Panc1 (cell line): ENCODE measurements around the gene CDC25B. TPM values are rescaled to one million over a fixed set of nuclear protein-coding genes. Genes with fewer than 3 reads are reported as not detected.
A peak's percentile ranks its signal among the peaks of the same experiment; 100 is the strongest.

Source experiments
- ATAC-seq: fragments of 200-7000 bp; cut with Tn5 transposase; 2 replicates; pipeline ENCODE4 v1.9.1; 2020; ENCODE audit warnings: mild to moderate bottlenecking, moderate library complexity
- BruUV-seq: library from RNA; stranded (reverse); fragments of 400-500 nt; replicated peaks from 2 replicates; lab custom pipeline; 2021; lab: Mats Ljungman, UMichigan
- CTCF ChIA-PET: fragments of 300-600 bp; sonication (Branson Sonifier 250); formaldehyde crosslinking; loops from one replicate; lab custom pipeline; 2022; ENCODE audit warnings: antibody characterized with exemption; lab: Charles Lee
- POLR2A ChIA-PET: fragments of 300-600 bp; sonication (Branson Sonifier 250); formaldehyde crosslinking; loops from one replicate; lab custom pipeline; 2022; ENCODE audit warnings: antibody characterized with exemption; lab: Charles Lee
- DNase-seq: peaks from one replicate; pipeline ENCODE4 v3.0.0-alpha.2; 2010; ENCODE audit warnings: low read depth, low spot score
- H3K27ac ChIP-seq: 2 replicates; pipeline ENCODE4 v1.5.1; 2011; ENCODE audit warnings: mild to moderate bottlenecking, low read length, inconsistent platforms
- H3K27me3 ChIP-seq: fragments of 200-500 bp; sonication (Bioruptor generic); 2 replicates; pipeline ENCODE4 v1.6.0; 2014; ENCODE audit warnings: low read length, inconsistent platforms; ENCODE audit not compliant: control insufficient read depth, insufficient read depth
- H3K36me3 ChIP-seq: fragments of 200-500 bp; sonication (Bioruptor generic); 2 replicates; pipeline ENCODE4 v1.5.1; 2014; ENCODE audit warnings: inconsistent platforms, mild to moderate bottlenecking, low read length, moderate library complexity; ENCODE audit not compliant: control insufficient read depth, insufficient read depth
- H3K4me1 ChIP-seq: 2 replicates; pipeline ENCODE4 v1.5.1; 2011; ENCODE audit warnings: inconsistent platforms, mild to moderate bottlenecking, low read length, moderate library complexity; ENCODE audit not compliant: control insufficient read depth, insufficient read depth
- H3K4me3 ChIP-seq, 2 experiments: 2 replicates each; pipeline ENCODE4 v1.5.1; 2011 to 2012; ENCODE audit warnings: low read depth in 2 of 2, low read length in 2 of 2, mild to moderate bottlenecking in 2 of 2, inconsistent platforms in 1 of 2, moderate library complexity in 1 of 2
- H3K9me3 ChIP-seq: fragments of 200-500 bp; sonication (Bioruptor generic); 2 replicates; pipeline ENCODE4 v1.5.1; 2014; ENCODE audit warnings: low read depth, mild to moderate bottlenecking, inconsistent platforms, low read length, moderate library complexity; ENCODE audit not compliant: control insufficient read depth, insufficient read depth
- CTCF ChIP-seq: fragments of 450-650 bp; IDR thresholded peaks from 2 replicates; pipeline ENCODE4 v1.5.1; 2017; ENCODE audit warnings: mild to moderate bottlenecking
- POLR2AphosphoS5 ChIP-seq: IDR thresholded peaks from 2 replicates; pipeline ENCODE4 v1.6.1; 2012; ENCODE audit warnings: mild to moderate bottlenecking, low read depth, low read length, moderate library complexity
- REST ChIP-seq, 2 experiments: IDR thresholded peaks; 2 replicates each; pipeline ENCODE4 v1.6.1; 2011 to 2012; ENCODE audit warnings: low read depth in 2 of 2, control low read depth in 1 of 2, low read length in 1 of 2, mild to moderate bottlenecking in 1 of 2, moderate library complexity in 1 of 2; ENCODE audit not compliant: insufficient read depth in 1 of 2
- SIN3A ChIP-seq: IDR thresholded peaks from 2 replicates; pipeline ENCODE4 v1.6.1; 2012; ENCODE audit warnings: low read depth, mild to moderate bottlenecking, low read length, moderate library complexity, borderline replicate concordance; ENCODE audit not compliant: insufficient read depth
- TCF7L2 ChIP-seq: IDR thresholded peaks from 2 replicates; pipeline ENCODE4 v1.6.1; 2011; ENCODE audit warnings: mild to moderate bottlenecking, low read depth, low read length, inconsistent platforms
- in situ Hi-C: cut with HindIII; loops from 2 replicates; pipeline ENCODE4 v1.10.0; 2016; ENCODE audit warnings: low sequenced_read_pairs, low pct_unique_long_range_greater_than_20kb
- intact Hi-C: fragments of 100-400 bp; cut with micrococcal nuclease; formaldehyde crosslinking; loops from one replicate; pipeline ENCODE4 v1.10.0; 2022; ENCODE audit not compliant: unreplicated experiment
- total RNA-seq: library from RNA; stranded (reverse); gene quantifications from one replicate; pipeline ENCODE4 v1.2.1, GENCODE V29; 2021; ENCODE audit not compliant: unreplicated experiment

The CDC25B gene
- total RNA-seq, 1 experiment from 2014 or later = 170 TPM

GRCh38 chr20:3811467-3812258, 15.6 kb downstream of the CDC25B start:
- H3K4me3 ChIP-seq = peak overlapping the region; percentile 40 to 60
- in situ Hi-C loops = no loop called here
- peak overlapping the region; percentile 86 for H3K27ac ChIP-seq
- peak; percentile 85 for TF ChIP-seq TCF7L2
- no peak for TF ChIP-seq CTCF
- TF ChIP-seq REST (IDR thresholded peaks at IDR 0.05; ENCODE audit: insufficient read depth in 1 of 2, low read depth in 2 of 2, low read length in 1 of 2) = peak in 1 of 2 experiments; percentile 48; a peak in 1 of 4 replicates
- peak; percentile 94 for TF ChIP-seq POLR2AphosphoS5
- peak; percentile 67; the same call in 1 of the 2 replicates for TF ChIP-seq SIN3A
- peak; percentile 76 for ATAC-seq
- peaks cover 57% of the 10 kb centered on the region for H3K4me1 ChIP-seq
- intact Hi-C loops = no loop called here
- no peaks in the 10 kb centered on the region for H3K9me3 ChIP-seq
- DNase-seq = peak; percentile 92
- no peaks in the 10 kb centered on the region for H3K27me3 ChIP-seq
- no TSS peak for BruUV-seq
- H3K36me3 ChIP-seq = no peaks in the 10 kb centered on the region
- POLR2A ChIA-PET = interaction anchor here (0.6 kb wide), 1 partner anchor 312 kb away, joined by 3 read pairs; no protein-coding TSS in a partner anchor
- CTCF ChIA-PET = interaction anchor here (0.6 kb wide), 1 partner anchor 1801 kb away, joined by 3 read pairs; no protein-coding TSS in a partner anchor

- no TSS peak for BruUV-seq
These were observed 16.2 kb downstream of the CDC25B start for GRCh38 chr20:3812259-3812681.

More at GRCh38 chr20:3812259-3812681, 16.2 kb downstream of the CDC25B start:
- Histone ChIP-seq H3K27me3 (no peaks in the 10 kb centered on the region), H3K4me1 (peaks cover 51% of the 10 kb centered on the region), H3K36me3 (no peaks in the 10 kb centered on the region), H3K9me3 (no peaks in the 10 kb centered on the region), H3K4me3 (no peak overlapping the region), H3K27ac (peak overlapping the region; percentile 86)
- ChIA-PET CTCF (interaction anchor here (0.6 kb wide), 1 partner anchor 1801 kb away, joined by 3 read pairs; no protein-coding TSS in a partner anchor), POLR2A (no interaction called here)
- ATAC-seq (no peak), DNase-seq (no peak)
- TF ChIP-seq SIN3A (no peak), CTCF (no peak), TCF7L2 (no peak), REST (IDR thresholded peaks at IDR 0.05; ENCODE audit: insufficient read depth in 1 of 2, low read depth in 2 of 2, low read length in 1 of 2) (no peak), POLR2AphosphoS5 (no peak)
- intact Hi-C loops = no loop called here
- in situ Hi-C loops = no loop called here
